Astrocyte of the spinal cord (primary cell): ENCODE data around the gene ATP1A2.

ENCODE experiments used
- DNase-seq: peaks from one replicate; pipeline ENCODE4 v3.0.0; 2011; ENCODE audit warnings: low read depth, low spot score
- H3K4me3 ChIP-seq: 2 replicates; pipeline ENCODE4 v1.5.1; 2011; ENCODE audit warnings: low read depth, mild to moderate bottlenecking, low read length, moderate library complexity
- CTCF ChIP-seq: IDR thresholded peaks from 2 replicates; pipeline ENCODE4 v1.5.1; 2012; ENCODE audit warnings: low read depth, mild to moderate bottlenecking, low read length, inconsistent platforms
- in situ Hi-C: cut with HindIII; loops from 2 replicates; pipeline ENCODE4 v1.10.0; 2017; ENCODE audit warnings: low sequenced_read_pairs

ATP1A2 gene

GRCh38 chr1:160099716-160100375 is 15.7 kb upstream of the ATP1A2 start:
- in situ Hi-C loops: no loop called here
- no peak overlapping the region for H3K4me3 ChIP-seq

GRCh38 chr1:160101037-160101716 is 14.4 kb upstream of the ATP1A2 start:
- no peak overlapping the region for H3K4me3 ChIP-seq
- in situ Hi-C loops: no loop called here
- peak; percentile 48 for DNase-seq
- peak; percentile 96 for TF ChIP-seq CTCF

More at GRCh38 chr1:160099716-160100375, 15.7 kb upstream of the ATP1A2 start:
- TF ChIP-seq CTCF: no peak
- no peak for DNase-seq

- DNase-seq: no peak
- no peak for TF ChIP-seq CTCF
Measured at GRCh38 chr1:160101717-160102522, 13.6 kb upstream of the ATP1A2 start.

GRCh38 chr1:160103658-160104408 is 11.7 kb upstream of the ATP1A2 start:
- H3K4me3 ChIP-seq: no peak overlapping the region
- in situ Hi-C loops: no loop called here
- no peak for DNase-seq
- TF ChIP-seq CTCF: no peak

More at GRCh38 chr1:160101717-160102522, 13.6 kb upstream of the ATP1A2 start:
- in situ Hi-C loops: no loop called here
- H3K4me3 ChIP-seq: no peak overlapping the region

GRCh38 chr1:160104486-160104885 is 11.1 kb upstream of the ATP1A2 start:
- TF ChIP-seq CTCF: no peak
- DNase-seq: no peak
- in situ Hi-C loops: no loop called here
- H3K4me3 ChIP-seq: no peak overlapping the region

GRCh38 chr1:160105155-160105554 is 10.4 kb upstream of the ATP1A2 start:
- no peak overlapping the region for H3K4me3 ChIP-seq
- DNase-seq: no peak
- in situ Hi-C loops: no loop called here
- TF ChIP-seq CTCF: no peak
